HEK293 (cell line): ENCODE data around the gene CILP.
A peak's percentile ranks its signal among the peaks of the same experiment; 100 is the strongest.

ENCODE experiments used
- CTCF ChIA-PET: fragments of 350-600 bp; formaldehyde crosslinking; extraction: SDS; loops from one replicate; lab custom pipeline; 2021; ENCODE audit warnings: antibody characterized with exemption; lab: Yijun Ruan, JAX
- POLR2A ChIA-PET: fragments of 300-600 bp; formaldehyde crosslinking; extraction: SDS; loops from one replicate; lab custom pipeline; 2020; ENCODE audit warnings: antibody characterized with exemption, inconsistent platforms; lab: Yijun Ruan, JAX
- H3K27ac ChIP-seq: fragments of 200-500 bp; sonication (Bioruptor generic); 2 replicates; pipeline ENCODE4 v1.5.1; 2014; ENCODE audit warnings: low read depth, low read length, control low read depth, inconsistent platforms; ENCODE audit errors: extremely low read depth
- H3K36me3 ChIP-seq, 2 experiments: fragments of 200-500 bp in 1 of 2; sonication (Bioruptor generic) in 1 of 2; 1 replicate in 1 of 2; 2 replicates in 1 of 2; pipeline ENCODE4 v1.5.1; 2014 to 2017; ENCODE audit warnings: inconsistent platforms in 2 of 2, low read length in 2 of 2; ENCODE audit not compliant: control insufficient read depth in 2 of 2, insufficient read depth in 1 of 2
- H3K4me1 ChIP-seq: fragments of 200-500 bp; sonication (Bioruptor generic); 2 replicates; pipeline ENCODE4 v1.5.1; 2014; ENCODE audit warnings: mild to moderate bottlenecking, low read length, inconsistent platforms; ENCODE audit not compliant: control insufficient read depth, insufficient read depth
- H3K4me3 ChIP-seq: 2 replicates; pipeline ENCODE4 v1.5.1; 2011; ENCODE audit warnings: low read depth, mild to moderate bottlenecking, control low read depth, low read length, moderate library complexity
- H3K9me3 ChIP-seq: fragments of 200-500 bp; sonication (Bioruptor generic); 2 replicates; pipeline ENCODE4 v1.5.1; 2014; ENCODE audit warnings: low read depth, low read length, inconsistent platforms; ENCODE audit not compliant: control insufficient read depth, insufficient read depth
- EGR2 ChIP-seq: fragments of 450-650 bp; formaldehyde crosslinking; IDR thresholded peaks from 2 replicates; pipeline ENCODE4 v1.5.1; 2016; ENCODE audit warnings: low read depth, missing biosample characterization, missing genetic modification characterization
- KLF7 ChIP-seq: fragments of 450-650 bp; formaldehyde crosslinking; IDR thresholded peaks from 2 replicates; pipeline ENCODE4 v1.5.1; 2016; ENCODE audit warnings: missing biosample characterization, missing genetic modification characterization, borderline replicate concordance
- PATZ1 ChIP-seq: fragments of 450-650 bp; formaldehyde crosslinking; IDR thresholded peaks from 2 replicates; pipeline ENCODE4 v1.5.1; 2016; ENCODE audit warnings: missing biosample characterization, missing genetic modification characterization
- PRDM10 ChIP-seq: fragments of 450-650 bp; formaldehyde crosslinking; IDR thresholded peaks from 2 replicates; pipeline ENCODE4 v1.5.1; 2016; ENCODE audit warnings: missing biosample characterization, missing genetic modification characterization
- SETDB1 ChIP-seq: IDR thresholded peaks from one replicate; pipeline ENCODE4 v1.6.1; 2017; ENCODE audit warnings: mild to moderate bottlenecking, low read length, moderate library complexity, mixed read lengths; ENCODE audit not compliant: insufficient read length
- SP2 ChIP-seq: fragments of 450-650 bp; formaldehyde crosslinking; IDR thresholded peaks from 2 replicates; pipeline ENCODE4 v1.5.1; 2016; ENCODE audit warnings: missing biosample characterization, missing genetic modification characterization
- ZBTB17 ChIP-seq: fragments of 450-650 bp; formaldehyde crosslinking; IDR thresholded peaks from 2 replicates; pipeline ENCODE4 v1.5.1; 2016; ENCODE audit warnings: missing biosample characterization, missing genetic modification characterization
- ZBTB6 ChIP-seq: fragments of 450-650 bp; formaldehyde crosslinking; IDR thresholded peaks from 2 replicates; pipeline ENCODE4 v1.5.1; 2017; ENCODE audit warnings: missing biosample characterization, missing genetic modification characterization
- ZEB2 ChIP-seq: fragments of 450-650 bp; formaldehyde crosslinking; IDR thresholded peaks from 2 replicates; pipeline ENCODE4 v1.5.1; 2016; ENCODE audit warnings: missing biosample characterization, missing genetic modification characterization
- ZNF138 ChIP-seq: fragments of 450-650 bp; formaldehyde crosslinking; IDR thresholded peaks from 2 replicates; pipeline ENCODE4 v1.5.1; 2016; ENCODE audit warnings: missing biosample characterization, missing genetic modification characterization, borderline replicate concordance
- ZNF140 ChIP-seq: fragments of 450-650 bp; formaldehyde crosslinking; IDR thresholded peaks from 2 replicates; pipeline ENCODE4 v1.5.1; 2016; ENCODE audit warnings: missing biosample characterization, missing genetic modification characterization
- ZNF2 ChIP-seq: fragments of 450-650 bp; formaldehyde crosslinking; IDR thresholded peaks from 2 replicates; pipeline ENCODE4 v1.5.1; 2016; ENCODE audit warnings: missing biosample characterization, missing genetic modification characterization
- ZNF221 ChIP-seq: fragments of 450-650 bp; formaldehyde crosslinking; IDR thresholded peaks from 2 replicates; pipeline ENCODE4 v1.5.1; 2017; ENCODE audit warnings: missing biosample characterization, missing genetic modification characterization, borderline replicate concordance
- ZNF274 ChIP-seq, 2 experiments: fragments of 200-500 bp in 1 of 2; fragments of 450-650 bp in 1 of 2; sonication (Bioruptor generic) in 1 of 2; formaldehyde crosslinking in 1 of 2; IDR thresholded peaks; 2 replicates each; pipeline versions ENCODE4 v1.5.1 to v1.6.1; 2014 to 2016; ENCODE audit warnings: borderline replicate concordance in 1 of 2, inconsistent platforms in 1 of 2, low read length in 1 of 2, missing biosample characterization in 1 of 2, missing genetic modification characterization in 1 of 2
- ZNF311 ChIP-seq: fragments of 450-650 bp; formaldehyde crosslinking; IDR thresholded peaks from 2 replicates; pipeline ENCODE4 v1.5.1; 2017; ENCODE audit warnings: missing biosample characterization, missing genetic modification characterization, borderline replicate concordance
- ZNF488 ChIP-seq: fragments of 450-650 bp; formaldehyde crosslinking; IDR thresholded peaks from 2 replicates; pipeline ENCODE4 v1.5.1; 2016; ENCODE audit warnings: missing biosample characterization, missing genetic modification characterization
- ZNF529 ChIP-seq: fragments of 450-650 bp; formaldehyde crosslinking; IDR thresholded peaks from 2 replicates; pipeline ENCODE4 v1.5.1; 2017; ENCODE audit warnings: missing genetic modification characterization, missing biosample characterization; ENCODE audit not compliant: insufficient replicate concordance
- ZNF555 ChIP-seq: fragments of 450-650 bp; formaldehyde crosslinking; conservative IDR thresholded peaks from 2 replicates; pipeline ENCODE4 v1.5.1; 2017; ENCODE audit warnings: missing biosample characterization, mild to moderate bottlenecking, missing genetic modification characterization, inconsistent platforms
- ZNF660 ChIP-seq: fragments of 450-650 bp; IDR thresholded peaks from 2 replicates; pipeline ENCODE4 v1.5.1; 2018; ENCODE audit warnings: missing biosample characterization, mild to moderate bottlenecking, missing genetic modification characterization
- TF ChIP-seq, protein P1 (sequence below): fragments of 450-650 bp; formaldehyde crosslinking; IDR thresholded peaks from 2 replicates; pipeline ENCODE4 v1.5.1; 2016; ENCODE audit warnings: missing biosample characterization, missing genetic modification characterization, borderline replicate concordance

CILP gene

GRCh38 chr15:65212097-65212496, 824 bp upstream of the CILP start:
- POLR2A ChIA-PET: interaction anchor here (0.5 to 0.6 kb wide), 2 partner anchors 11 to 75 kb away, joined by 3 to 4 read pairs; partner anchors contain the start of gene PARP16

GRCh38 chr15:65211482-65211982, 259 bp upstream of the CILP start:
- no peaks in the 10 kb centered on the region for H3K36me3 ChIP-seq
- no peak overlapping the region for H3K4me3 ChIP-seq
- no peaks in the 10 kb centered on the region for H3K9me3 ChIP-seq
- no peak overlapping the region for H3K27ac ChIP-seq
- POLR2A ChIA-PET: interaction anchor here (0.9 kb wide), 1 partner anchor 75 kb away, joined by 3 read pairs; the partner anchor contains the start of gene PARP16
- H3K4me1 ChIP-seq: no peaks in the 10 kb centered on the region
- CTCF ChIA-PET: interaction anchor here (0.6 to 2.1 kb wide), 11 partner anchors 9 to 125 kb away, joined by 3 to 8 read pairs (median 3); no protein-coding TSS in a partner anchor
- TF ChIP-seq, protein P1, sequence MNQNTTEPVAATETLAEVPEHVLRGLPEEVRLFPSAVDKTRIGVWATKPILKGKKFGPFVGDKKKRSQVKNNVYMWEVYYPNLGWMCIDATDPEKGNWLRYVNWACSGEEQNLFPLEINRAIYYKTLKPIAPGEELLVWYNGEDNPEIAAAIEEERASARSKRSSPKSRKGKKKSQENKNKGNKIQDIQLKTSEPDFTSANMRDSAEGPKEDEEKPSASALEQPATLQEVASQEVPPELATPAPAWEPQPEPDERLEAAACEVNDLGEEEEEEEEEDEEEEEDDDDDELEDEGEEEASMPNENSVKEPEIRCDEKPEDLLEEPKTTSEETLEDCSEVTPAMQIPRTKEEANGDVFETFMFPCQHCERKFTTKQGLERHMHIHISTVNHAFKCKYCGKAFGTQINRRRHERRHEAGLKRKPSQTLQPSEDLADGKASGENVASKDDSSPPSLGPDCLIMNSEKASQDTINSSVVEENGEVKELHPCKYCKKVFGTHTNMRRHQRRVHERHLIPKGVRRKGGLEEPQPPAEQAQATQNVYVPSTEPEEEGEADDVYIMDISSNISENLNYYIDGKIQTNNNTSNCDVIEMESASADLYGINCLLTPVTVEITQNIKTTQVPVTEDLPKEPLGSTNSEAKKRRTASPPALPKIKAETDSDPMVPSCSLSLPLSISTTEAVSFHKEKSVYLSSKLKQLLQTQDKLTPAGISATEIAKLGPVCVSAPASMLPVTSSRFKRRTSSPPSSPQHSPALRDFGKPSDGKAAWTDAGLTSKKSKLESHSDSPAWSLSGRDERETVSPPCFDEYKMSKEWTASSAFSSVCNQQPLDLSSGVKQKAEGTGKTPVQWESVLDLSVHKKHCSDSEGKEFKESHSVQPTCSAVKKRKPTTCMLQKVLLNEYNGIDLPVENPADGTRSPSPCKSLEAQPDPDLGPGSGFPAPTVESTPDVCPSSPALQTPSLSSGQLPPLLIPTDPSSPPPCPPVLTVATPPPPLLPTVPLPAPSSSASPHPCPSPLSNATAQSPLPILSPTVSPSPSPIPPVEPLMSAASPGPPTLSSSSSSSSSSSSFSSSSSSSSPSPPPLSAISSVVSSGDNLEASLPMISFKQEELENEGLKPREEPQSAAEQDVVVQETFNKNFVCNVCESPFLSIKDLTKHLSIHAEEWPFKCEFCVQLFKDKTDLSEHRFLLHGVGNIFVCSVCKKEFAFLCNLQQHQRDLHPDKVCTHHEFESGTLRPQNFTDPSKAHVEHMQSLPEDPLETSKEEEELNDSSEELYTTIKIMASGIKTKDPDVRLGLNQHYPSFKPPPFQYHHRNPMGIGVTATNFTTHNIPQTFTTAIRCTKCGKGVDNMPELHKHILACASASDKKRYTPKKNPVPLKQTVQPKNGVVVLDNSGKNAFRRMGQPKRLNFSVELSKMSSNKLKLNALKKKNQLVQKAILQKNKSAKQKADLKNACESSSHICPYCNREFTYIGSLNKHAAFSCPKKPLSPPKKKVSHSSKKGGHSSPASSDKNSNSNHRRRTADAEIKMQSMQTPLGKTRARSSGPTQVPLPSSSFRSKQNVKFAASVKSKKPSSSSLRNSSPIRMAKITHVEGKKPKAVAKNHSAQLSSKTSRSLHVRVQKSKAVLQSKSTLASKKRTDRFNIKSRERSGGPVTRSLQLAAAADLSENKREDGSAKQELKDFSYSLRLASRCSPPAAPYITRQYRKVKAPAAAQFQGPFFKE (tag by site-specific recombination): no peak
- TF ChIP-seq SETDB1 (no peak), KLF7 (tag by site-specific recombination) (no peak), ZNF529 (tag by site-specific recombination) (no peak), PRDM10 (tag by site-specific recombination) (no peak), ZNF488 (tag by site-specific recombination) (no peak), ZNF660 (tag by site-specific recombination) (no peak), SP2 (tag by site-specific recombination) (no peak), ZNF140 (tag by site-specific recombination) (no peak), ZEB2 (tag by site-specific recombination) (no peak), ZBTB17 (tag by site-specific recombination) (peak; percentile 54; the same call in 1 of the 2 replicates), ZNF138 (tag by site-specific recombination) (no peak), EGR2 (0 out of 2 replicates have a peak, but pooled peaks have one; percentile 11), PATZ1 (tag by site-specific recombination) (0 out of 2 replicates have a peak, but pooled peaks have one; percentile 32), ZNF274 (IDR thresholded peaks at IDR 0.05; ENCODE audit: low read length) (no peak), ZNF274 (tag by site-specific recombination; IDR thresholded peaks at IDR 0.05; ENCODE audit: borderline replicate concordance) (no peak), ZBTB6 (tag by site-specific recombination) (no peak), ZNF221 (tag by site-specific recombination) (no peak)

More at GRCh38 chr15:65212097-65212496, 824 bp upstream of the CILP start:
- no peak overlapping the region for H3K4me3 ChIP-seq
- H3K4me1 ChIP-seq: no peaks in the 10 kb centered on the region
- no peaks in the 10 kb centered on the region for H3K36me3 ChIP-seq
- no peaks in the 10 kb centered on the region for H3K9me3 ChIP-seq
- CTCF ChIA-PET: interaction anchor here (0.6 to 2.1 kb wide), 10 partner anchors 9 to 813 kb away, joined by 3 to 8 read pairs (median 3); no protein-coding TSS in a partner anchor
- no peak overlapping the region for H3K27ac ChIP-seq
- TF ChIP-seq ZNF2 (tag by site-specific recombination) (peak; percentile 40; the same call in 1 of the 2 replicates), ZNF555 (tag by site-specific recombination) (no peak), ZNF660 (tag by site-specific recombination) (0 out of 2 replicates have a peak, but pooled peaks have one; percentile 13), ZNF311 (no peak)
